Central memory CD4-positive, alpha-beta T cell (primary cell): ENCODE data around the gene SNTG2.
"Not testable (repeated sequence)": the region's sequence is repeated elsewhere in the genome, so short reads cannot be mapped to it uniquely, and the experiment has no call there.

Source experiments
- DNase-seq: peaks from one replicate; pipeline ENCODE4 v3.0.0; 2022

SNTG2 gene

DNA sequence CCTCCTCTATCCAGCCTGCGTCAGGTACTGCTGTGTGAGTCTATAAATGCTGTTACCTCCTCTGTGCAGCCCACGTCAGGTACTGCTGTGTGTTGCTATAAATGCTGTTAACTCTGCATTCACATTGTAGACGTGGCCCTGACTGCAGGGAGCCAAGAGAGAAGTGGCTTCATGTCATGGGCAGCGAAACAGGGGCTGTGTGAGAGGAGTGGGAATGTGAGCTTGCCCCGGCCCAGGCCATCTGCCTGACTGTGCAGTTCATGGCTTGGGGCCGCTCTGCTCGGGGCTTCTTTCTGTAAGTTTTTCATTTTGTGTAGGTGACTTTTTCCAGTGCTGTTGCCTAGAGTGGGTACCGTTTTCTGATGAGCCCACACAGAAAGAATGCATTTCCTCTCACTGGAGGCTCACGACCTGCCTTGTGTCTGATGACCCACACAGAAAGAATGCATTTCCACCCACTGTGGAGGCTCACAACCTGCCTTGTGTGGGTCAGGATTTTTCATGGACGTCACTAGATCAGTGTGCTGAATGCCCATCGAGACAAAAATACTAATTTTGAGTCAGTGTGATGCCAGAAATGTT is 104.5 kb downstream of the SNTG2 start:
- no peak for DNase-seq

DNA sequence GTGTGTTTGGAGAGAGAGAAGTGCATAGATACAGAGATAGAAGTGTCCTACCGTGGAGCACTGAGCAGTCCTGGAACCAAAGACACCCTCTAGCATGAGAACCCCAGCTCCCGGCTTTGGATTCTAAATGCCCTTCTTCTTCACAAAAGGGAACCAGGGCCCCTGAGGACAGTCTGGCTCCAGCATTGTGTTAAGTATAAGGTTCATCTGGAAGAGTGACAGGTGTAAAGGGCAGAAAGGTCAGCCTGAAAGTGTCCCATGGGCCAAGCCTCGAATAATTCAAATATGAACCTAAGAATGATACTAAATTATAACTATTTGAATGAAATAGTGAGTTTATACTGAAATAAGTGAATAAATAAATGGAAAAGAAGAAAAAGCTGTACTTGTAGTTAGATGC is 109.7 kb downstream of the SNTG2 start:
- DNase-seq, result no peak

DNA sequence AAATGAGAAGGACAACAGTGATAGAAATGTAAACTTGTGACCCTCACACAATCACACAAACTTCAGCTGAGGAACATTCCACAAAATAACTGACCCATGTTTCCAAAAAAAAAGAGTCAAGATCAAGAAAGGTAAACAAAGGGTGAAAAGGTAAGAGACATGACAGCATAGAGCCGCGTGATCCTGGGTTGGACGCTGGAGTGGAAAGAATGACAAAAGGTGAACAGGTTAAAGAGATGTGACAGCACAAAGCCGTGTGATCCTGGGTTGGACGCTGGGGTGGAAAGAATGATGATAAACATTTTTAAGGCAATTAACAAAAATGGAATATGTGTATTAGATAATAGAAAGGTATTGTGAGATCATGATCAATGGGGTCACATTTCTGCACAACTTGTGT is 110.3 kb downstream of the SNTG2 start:
- DNase-seq, result no peak

DNA sequence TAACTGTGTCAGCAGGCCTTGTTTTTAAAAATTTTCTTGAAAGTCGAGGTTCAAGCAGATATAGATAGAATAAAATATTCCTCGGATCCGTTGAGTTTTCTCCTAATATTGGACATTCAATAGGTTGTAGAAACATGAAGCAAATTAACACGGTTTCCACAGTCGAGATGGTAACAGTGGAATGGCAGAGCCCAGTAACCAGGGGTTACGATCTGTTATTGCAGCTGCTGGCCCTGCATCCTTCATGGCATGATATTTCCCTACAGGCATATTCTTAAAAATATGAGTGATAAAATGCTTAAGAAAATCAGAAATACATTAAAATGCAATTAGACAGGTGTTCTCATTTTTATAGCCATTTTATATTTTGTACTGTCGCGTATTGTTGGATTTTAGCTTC is 117.6 kb downstream of the SNTG2 start:
- DNase-seq, result no peak

DNA sequence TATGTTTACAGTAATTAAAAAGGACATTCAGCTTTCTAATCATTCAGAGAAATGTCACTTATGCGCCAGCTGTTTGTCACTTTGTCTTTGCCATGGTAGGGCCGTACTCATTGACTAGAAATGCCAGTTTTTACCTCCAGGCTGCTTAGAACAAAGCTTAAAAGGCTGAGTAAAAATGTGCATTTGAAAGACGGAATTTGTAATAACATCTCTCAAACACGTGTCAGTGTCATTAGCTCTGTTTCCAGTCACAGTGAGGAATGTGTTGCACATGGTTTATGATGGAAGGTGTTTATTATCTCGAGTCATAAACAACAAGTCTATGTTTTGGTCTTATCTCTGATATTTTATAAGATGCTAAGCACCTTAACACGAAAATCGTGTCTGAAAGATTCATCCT is 118.2 kb downstream of the SNTG2 start:
- no peak for DNase-seq

DNA sequence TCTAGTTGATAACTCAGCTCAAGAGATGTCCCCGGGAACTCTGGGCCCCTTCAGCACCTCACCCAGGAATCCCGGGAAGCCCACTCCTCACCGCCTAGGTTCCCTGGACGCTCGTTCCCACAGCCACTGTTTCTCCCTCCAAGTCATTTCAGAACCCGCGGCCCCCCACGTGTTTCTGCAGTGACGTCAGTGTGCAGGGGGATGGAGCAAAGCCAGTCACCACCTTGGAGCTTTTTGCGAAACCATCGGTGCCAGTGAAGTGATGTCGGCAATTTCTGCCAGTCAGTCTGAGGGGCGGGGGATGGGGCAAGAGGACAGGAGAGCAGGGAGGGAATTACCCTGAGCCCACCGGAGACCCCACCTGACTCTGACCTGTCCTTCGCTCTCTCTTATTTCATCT is 119.2 kb downstream of the SNTG2 start:
- DNase-seq, result no peak

DNA sequence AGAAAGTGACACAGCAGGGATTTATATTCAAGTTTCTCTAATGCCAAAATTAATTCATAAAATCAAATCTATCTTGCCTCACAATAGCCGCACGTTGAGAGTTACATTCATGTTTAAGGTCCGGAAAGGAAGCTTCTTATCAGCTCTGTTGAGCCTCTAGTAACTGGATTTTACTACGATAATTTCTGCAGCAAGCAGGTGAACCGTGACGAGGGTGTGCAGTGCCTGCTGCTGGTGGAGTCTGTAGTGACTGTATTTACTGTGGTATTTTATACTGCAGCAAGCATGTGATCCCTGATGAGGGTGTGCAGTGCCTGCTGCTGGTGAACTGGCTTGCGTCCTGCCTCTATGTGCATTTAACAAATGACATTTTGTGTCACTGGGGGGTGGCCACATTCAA is 120.0 kb downstream of the SNTG2 start:
- DNase-seq, result no peak

DNA sequence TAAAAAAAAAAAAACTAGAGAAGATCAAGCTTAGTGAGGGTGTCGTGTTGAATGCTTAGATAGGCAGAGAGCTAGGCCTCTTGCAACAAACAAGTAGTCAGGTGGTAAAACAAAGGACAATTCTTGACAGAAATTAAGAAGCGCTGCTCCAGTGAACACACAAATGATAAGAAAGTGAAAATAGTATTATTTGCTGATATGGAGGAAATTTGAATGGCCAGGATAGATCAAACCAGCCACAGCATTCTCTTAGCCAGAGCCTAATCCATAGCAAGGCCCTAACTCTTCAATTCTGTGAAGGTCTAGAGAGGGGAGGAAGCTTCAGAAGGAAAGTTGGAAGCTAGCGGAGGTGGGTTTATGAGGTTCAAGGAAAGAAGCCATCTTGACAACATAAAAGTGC is 121.0 kb downstream of the SNTG2 start:
- DNase-seq, result no peak

DNA sequence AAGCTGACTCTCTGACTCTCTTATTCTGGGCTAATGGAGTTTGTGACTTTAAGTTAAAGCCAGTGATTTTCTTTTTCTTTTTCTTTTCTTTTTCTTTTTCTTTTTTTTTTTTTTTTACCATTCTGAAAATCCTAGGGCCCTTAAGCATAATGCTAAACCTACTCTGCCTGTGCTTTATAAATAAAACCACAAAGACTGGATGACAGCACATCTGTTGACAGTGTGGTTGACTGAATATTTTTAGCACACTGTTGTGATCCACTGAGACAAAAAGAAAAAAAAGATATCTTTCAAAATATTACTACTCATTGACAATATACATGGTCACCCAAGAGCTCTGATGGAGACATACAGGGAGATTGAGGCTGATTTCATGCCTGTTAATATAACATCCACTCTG is 121.6 kb downstream of the SNTG2 start:
- no peak for DNase-seq

DNA sequence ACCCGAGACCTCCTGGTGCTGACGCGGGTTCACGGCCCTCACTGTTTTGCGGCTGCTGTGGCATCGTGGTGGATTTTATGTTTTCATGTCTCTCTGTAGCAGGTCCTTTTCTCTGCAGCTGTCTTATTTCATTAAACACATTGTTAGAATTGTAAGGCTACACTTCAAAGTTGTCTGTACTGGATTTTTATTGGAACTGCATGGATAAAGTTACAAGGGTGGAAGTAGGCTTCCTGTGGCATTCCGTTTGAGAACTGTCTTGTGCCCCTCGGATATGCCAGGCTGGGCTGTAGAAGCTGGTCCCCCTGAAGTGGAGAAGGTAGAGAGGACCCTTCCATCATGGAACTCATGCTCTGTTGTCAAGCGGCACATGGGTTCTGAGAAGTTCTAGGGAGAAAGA is 127.3 kb downstream of the SNTG2 start:
- DNase-seq, result no peak

DNA sequence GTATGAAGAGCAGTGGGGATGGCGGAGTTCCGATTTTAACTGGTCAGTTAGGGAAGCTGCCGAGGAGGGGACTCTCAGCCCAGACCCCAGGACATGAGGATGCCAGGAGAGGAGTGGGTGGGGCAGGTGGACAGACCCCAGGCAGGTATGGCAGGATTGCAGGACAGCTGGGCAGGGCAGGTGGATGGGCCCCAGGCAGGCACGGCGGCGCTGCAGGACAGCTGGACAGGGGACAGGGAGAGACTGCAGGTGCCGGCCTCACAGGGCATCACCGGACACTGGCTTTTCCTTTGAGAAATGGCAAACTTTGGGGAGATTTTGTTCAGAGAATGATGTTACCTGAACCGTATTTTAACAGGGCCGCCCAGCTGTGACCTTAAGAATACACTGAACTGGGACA is 127.7 kb downstream of the SNTG2 start:
- no peak for DNase-seq

DNA sequence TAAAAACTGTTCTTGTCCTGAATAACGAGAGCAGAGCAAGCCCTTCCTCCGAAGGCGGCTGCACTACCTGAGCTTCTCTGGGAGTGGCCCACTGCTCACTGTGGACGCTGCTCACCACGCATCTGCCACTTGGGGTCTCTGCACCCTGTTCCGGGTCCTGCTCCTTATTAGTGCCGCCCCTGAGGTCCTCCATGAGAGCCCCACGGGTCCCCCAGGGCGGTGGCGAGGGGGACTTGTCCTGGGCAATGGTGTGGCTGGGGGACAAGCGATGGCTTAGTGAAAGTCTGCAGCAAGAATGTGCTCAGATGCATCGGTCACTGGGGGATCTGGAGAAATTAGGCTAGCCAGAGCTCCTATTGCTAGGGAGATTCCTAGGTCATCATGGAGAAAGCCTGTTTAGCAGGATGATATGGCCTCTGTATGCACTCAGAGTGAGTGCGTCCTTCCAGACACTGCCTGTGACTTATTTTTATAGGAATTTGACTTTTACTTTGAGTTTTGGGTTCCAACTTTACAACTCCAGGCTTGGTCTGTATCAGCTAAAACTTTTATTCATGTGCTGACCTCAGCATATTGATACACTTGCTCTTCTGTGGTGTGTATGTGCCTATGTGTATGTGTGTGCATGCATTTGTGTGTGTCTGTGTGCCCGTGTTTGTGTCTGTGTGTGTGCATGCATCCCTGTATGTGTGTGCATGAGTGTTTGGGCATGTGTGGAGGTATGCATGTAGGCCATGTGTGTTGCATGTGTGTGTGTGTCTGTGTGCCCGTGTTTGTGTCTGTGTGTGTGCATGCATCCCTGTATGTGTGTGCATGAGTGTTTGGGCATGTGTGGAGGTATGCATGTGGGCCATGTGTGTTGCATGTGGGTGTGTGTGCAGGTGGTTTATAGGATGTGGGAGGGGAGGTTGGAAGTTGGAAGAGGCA is 129.5 kb downstream of the SNTG2 start:
- DNase-seq, result no peak

DNA sequence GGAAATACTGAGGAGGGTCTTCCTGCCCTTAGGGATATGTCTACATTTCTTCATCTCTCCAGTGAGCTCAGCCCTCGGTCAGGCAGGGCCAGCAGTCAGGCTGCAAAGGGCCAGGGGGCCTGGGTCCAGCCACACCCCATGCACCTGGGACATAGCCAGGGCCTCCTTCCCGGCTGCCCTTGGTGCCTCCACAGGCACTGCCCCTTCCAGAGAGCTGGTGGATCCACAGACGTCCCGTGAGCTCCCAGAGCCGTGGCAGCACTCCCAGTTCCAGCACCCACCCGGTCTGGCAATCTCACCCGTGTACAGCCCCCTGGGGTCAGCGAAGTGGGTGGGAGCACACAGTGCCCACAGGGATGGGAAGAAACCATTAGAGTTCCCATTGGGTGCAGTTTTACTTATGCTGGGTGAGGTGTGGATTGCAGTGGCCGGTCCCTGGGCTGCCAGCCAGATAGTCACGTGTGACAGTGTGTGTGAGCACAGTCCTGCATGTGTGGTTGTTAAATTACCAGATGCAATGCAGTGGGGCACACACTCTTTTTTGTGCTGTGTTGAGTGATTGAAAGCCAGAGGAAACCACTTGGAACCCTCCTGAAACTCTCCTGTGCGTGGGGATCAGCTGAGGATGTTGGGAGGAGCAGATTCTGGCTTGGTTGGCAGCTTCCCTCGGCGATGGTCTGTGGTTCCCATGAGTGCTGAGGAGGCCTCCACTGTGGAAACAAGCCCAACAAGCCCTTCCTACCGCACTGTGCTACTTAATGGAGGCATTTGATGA is 131.0 kb downstream of the SNTG2 start:
- DNase-seq, result no peak

DNA sequence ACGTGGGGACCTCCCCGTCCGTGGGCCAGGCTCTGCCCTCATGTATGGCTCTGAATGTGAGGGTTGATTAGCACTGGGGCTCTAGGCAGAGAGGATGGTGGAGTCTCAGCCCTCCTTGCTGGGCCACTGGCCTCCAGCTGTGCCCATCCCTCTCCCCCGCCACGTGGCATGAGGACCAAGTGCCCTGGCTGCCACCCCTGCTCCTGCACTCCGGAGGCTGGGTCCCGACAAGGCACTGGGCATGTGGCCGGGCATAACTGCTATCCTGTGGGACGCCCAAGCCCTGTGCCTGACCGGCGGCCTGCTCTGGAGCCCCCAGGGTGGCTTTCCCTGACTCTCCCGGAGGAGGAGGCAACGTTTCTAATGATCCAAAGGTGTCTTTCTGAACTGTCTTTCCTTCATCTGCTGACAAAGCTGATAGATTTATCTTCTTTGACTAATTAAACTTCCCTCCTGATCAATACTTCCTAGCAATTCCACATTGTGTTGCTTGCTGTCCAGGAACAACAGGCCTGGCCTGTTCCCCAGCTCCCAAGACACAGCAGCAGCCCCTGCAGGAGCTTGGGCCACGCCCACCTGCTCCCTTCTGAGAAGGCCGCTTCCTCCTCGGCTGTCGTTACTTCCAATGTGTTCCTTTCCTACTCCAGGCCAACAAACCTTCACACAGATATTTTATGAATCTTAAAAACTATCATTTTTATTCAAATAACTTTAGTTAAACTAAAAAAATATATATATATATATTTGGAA is 132.0 kb downstream of the SNTG2 start:
- DNase-seq, result no peak

DNA sequence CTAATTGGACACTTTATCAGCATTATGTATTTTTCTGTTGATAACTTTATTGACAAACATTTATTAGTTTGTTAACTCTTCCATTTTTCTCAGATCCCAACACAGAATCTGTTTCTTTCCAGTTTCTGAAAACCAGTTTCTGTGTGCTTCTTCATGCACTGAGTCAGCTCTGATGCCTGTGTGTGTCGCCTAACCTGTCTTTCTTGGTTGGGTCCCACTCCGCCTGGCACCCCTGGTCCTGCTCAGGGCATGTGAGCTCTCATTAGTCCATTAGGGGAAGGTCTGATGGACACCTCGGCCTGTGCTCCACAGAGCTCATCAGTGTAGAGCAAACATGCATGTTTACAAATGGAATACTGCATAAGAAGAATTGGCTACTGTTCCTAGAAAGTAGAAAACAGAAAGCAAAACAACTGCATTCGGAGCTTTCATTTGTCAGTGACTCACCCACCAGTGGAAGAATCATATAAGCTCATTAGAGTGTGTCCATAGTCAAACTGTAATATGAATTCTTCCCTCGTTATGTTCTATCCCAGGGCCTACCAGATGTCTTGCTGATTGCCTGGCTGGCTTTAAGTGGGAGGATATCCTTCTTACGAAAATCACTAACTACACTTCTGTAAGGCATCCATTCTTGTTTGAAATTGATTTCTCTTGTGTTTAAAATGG is 137.7 kb downstream of the SNTG2 start:
- DNase-seq, result no peak

DNA sequence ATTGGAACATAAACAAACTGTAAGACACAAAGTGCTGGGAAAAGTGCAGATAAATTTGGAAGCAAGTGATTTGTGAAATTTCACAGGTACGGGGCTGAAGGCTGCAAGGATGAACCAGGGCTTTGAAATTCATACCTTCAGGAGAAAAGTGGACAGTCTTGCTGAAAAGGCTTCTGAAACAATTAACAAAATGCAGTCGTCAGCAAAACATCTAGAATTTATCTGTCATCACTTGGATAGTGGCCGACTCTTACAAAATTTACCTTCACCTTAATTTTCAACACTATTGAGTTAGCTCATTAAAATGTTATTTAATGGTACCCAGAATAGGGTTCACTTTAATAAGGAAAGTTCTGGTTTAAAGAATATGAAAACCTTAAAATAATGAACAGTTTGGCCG is 138.3 kb downstream of the SNTG2 start:
- no peak for DNase-seq

DNA sequence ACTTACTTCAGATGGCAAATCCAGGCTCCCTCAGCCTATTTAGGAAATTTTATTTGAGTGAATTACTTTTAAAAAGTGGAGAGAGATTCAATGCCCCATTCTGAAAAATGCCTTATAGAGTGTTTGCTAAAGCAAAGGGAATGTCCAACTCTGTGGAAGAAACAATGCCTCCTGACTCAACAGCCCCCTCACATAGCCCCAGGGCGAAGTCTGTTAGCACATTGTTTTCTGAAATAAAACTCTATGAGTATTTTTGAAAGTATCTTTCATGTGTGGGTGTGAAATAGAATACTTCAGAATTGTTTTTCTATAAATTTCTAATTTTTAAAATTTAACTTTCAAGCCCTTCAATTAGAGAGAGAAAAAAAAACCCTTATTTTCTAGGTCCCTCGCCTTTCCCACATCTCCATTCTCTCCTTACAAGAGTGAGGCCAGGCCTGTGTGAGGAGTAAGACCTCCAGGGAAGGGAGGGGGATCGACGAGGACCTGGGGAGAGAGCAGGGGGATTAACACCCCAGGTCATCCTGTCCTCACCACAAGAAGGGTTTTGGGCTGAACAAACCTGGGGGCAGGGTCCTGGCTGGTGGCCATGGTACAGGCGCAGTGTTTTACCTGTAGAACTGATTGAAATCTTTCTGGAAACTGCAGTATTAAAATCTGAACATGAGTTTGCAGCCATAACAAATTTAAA is 141.4 kb downstream of the SNTG2 start:
- no peak for DNase-seq

DNA sequence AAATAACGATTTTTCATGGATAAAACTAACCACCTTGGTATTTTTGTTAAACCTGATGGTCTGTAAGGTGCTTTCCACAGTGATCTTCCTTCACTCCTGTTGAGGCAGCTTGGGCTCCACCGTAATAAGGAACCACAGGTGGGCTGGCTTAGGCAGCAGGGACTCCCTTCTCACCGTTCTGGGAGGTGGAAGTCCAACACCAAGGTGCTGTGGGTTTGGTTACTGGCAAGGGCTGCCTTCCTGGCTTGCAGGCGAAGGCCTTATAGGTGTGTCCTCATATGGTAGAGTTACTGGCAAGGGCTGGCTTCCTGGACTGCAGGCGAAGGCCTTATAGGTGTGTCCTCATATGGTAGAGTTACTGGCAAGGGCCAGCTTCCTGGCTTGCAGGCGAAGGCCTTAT is 143.0 kb downstream of the SNTG2 start:
- not testable (repeated sequence) for DNase-seq

DNA sequence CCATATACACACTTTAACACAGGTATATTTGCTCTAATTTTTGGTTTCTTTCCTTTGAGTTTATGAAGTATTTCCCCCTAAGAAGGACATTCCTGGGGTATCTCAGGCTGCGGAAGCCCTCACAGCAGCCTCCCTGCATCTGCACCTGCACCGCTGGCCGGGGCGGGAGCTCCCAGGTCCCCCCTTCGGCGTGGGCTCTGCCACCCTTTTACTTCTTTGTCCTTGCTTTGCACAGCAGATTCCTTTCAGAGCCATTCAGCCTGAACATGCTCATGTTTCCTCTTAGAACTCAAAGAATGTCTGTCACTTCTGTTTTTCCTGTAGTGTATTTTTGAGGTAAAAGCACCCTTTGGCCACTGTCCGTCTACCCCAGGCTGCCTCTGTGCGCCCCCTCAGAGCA is 146.5 kb downstream of the SNTG2 start:
- no peak for DNase-seq

DNA sequence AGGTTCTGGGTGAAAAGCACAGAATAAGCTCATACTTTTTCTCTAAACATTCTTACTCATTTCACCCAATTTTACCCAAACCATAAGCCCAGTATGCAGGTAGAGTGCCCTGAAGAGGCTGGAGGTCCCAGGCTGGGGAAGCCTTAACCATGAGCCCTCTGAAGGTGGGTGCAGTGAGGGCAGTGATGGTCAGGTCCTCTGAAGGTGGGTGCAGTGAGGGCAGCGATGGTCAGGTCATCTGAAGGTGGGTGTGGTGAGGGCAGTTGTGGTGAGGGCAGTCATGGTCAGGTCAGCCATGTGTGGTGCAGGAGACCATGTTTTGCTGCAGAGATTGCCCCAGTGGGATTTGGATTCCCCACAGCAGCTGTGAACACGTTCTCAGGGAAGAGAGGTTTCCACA is 148.8 kb downstream of the SNTG2 start:
- no peak for DNase-seq

DNA sequence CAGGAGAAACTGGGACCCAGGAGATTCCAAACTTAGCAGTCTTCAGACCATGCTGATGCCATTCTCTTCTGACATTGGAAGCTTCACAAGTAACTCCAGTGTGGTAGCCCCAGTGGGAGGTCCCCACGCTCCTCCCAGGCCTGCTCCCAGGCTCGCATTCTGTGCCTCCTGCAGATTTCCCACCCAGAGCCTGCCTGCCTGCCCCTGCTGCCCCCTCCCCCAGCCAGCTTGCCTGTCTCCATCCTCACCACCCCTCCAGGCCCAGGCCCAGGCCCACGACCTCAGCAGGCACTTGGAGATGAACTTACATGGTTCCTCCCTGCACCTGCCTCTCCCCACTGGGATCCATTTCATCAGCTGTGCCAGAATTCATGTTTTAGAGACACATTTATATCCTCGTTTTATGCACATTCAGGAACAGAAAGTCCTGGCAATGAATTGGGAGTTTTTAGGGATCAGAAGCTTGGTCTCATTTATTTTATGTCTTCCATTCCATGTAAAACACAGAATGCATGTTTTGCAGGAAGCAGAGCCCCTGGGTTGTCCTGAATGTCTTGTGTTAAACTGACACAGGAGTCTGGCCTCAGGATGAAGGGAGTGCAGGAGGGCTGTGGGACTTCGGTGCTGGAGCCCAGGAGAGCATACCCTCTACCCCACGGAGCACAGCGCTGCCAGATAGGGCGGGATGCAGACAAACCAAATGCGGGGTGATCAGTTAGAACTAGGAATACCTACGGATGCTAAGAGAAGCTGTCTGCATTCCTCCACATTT is 150.5 kb downstream of the SNTG2 start:
- DNase-seq, result no peak
